K562 (cell line): ENCODE results near the gene GLIPR2. TPM values are rescaled to one million over a fixed set of nuclear protein-coding genes. Genes with fewer than 3 reads are reported as not detected.

Source experiments
- ATAC-seq: fragments of 200-7000 bp; cut with Tn5 transposase; 3 replicates; pipeline ENCODE4 v1.9.1; 2020; ENCODE audit warnings: moderate library complexity
- BruUV-seq: library from RNA; stranded (reverse); fragments of 400-500 nt; replicated peaks from 2 replicates; lab custom pipeline; 2021; lab: Mats Ljungman, UMichigan
- CTCF ChIA-PET: fragments of 300-600 bp; formaldehyde crosslinking; extraction: SDS; loops from one replicate; lab custom pipeline; 2021; ENCODE audit warnings: low intra/inter-chr PET ratio; lab: Yijun Ruan, JAX
- POLR2A ChIA-PET: fragments of 300-600, 350-650 bp; sonication (Branson Sonifier 250); formaldehyde crosslinking; extraction: SDS; loops from one replicate; lab custom pipeline; 2021; ENCODE audit warnings: antibody characterized with exemption, inconsistent platforms; lab: Yijun Ruan, JAX
- DNase-seq, 4 experiments: peaks; one replicate each; pipeline versions ENCODE4 v3.0.0 to v3.0.0-alpha.2; 2011 to 2018; ENCODE audit warnings: low spot score in 3 of 4, mixed read lengths in 3 of 4; ENCODE audit errors: extremely low read depth in 1 of 4
- FAIRE-seq: peaks from 2 replicates; lab custom pipeline; 2011; peaks lifted over from hg19 to GRCh38; lab: Jason Lieb, UNC
- H2AFZ ChIP-seq: 2 replicates; pipeline ENCODE4 v1.6.0; 2011; ENCODE audit warnings: low read depth, low read length, control low read depth, inconsistent platforms
- H3K27ac ChIP-seq: fragments of 200-600 bp; 3 replicates; pipeline ENCODE4 v1.8.0; 2011; ENCODE audit warnings: low read depth, mild to moderate bottlenecking, control low read depth, inconsistent platforms, low read length, moderate library complexity, mixed read lengths; ENCODE audit errors: extremely low read depth
- H3K27me3 ChIP-seq, 2 experiments: fragments of 300-600 bp in 1 of 2; 2 replicates in 1 of 2; 3 replicates in 1 of 2; pipeline versions ENCODE4 v1.6.0 to v1.8.0; 2011; ENCODE audit warnings: inconsistent platforms in 2 of 2, low read length in 2 of 2, mild to moderate bottlenecking in 1 of 2, mixed read lengths in 1 of 2, moderate library complexity in 1 of 2; ENCODE audit not compliant: control insufficient read depth in 2 of 2, insufficient read depth in 2 of 2
- H3K36me3 ChIP-seq: fragments of 300-600 bp; 3 replicates; pipeline ENCODE4 v1.8.0; 2011; ENCODE audit warnings: mild to moderate bottlenecking, low read length, inconsistent platforms; ENCODE audit not compliant: control insufficient read depth, insufficient read depth
- H3K4me1 ChIP-seq, 2 experiments: fragments of 200-600 bp in 1 of 2; replicated peaks in 1 of 2; 2 replicates in 1 of 2; 3 replicates in 1 of 2; pipeline versions ENCODE4 v1.5.1 to v1.8.0; 2011; ENCODE audit warnings: inconsistent platforms in 2 of 2, low read length in 2 of 2, mild to moderate bottlenecking in 1 of 2, mixed read lengths in 1 of 2, moderate library complexity in 1 of 2; ENCODE audit not compliant: control insufficient read depth in 2 of 2, insufficient read depth in 2 of 2
- H3K4me2 ChIP-seq: 2 replicates; pipeline ENCODE4 v1.6.1; 2011; ENCODE audit warnings: low read length, control low read depth, inconsistent platforms, mixed read lengths; ENCODE audit not compliant: insufficient read depth
- H3K4me3 ChIP-seq: fragments of 200-600 bp; sonication (generic), shearing (Covaris generic); 2 replicates; pipeline ENCODE4 v1.5.1; 2016; ENCODE audit warnings: control low read depth, inconsistent platforms
- H3K79me2 ChIP-seq: fragments of 200-600 bp; 3 replicates; pipeline ENCODE4 v1.8.0; 2011; ENCODE audit warnings: low read length, inconsistent platforms; ENCODE audit not compliant: control insufficient read depth, insufficient read depth
- H3K9ac ChIP-seq, 2 experiments: 2 replicates each; pipeline versions ENCODE4 v1.6.0 to v1.6.1; 2011; ENCODE audit warnings: low read depth in 2 of 2, low read length in 2 of 2, control low read depth in 1 of 2, inconsistent platforms in 1 of 2, mild to moderate bottlenecking in 1 of 2, mixed read lengths in 1 of 2; ENCODE audit not compliant: insufficient read depth in 1 of 2
- H3K9me1 ChIP-seq: one replicate; pipeline ENCODE4 v1.6.0; 2011; ENCODE audit warnings: inconsistent platforms, mild to moderate bottlenecking, low read length, moderate library complexity; ENCODE audit not compliant: control insufficient read depth, insufficient read depth
- H3K9me3 ChIP-seq: replicated peaks from 2 replicates; pipeline ENCODE4 v1.5.1; 2011; ENCODE audit warnings: low read depth, low read length, inconsistent platforms; ENCODE audit not compliant: control insufficient read depth, insufficient read depth
- H4K20me1 ChIP-seq: replicated peaks from 2 replicates; pipeline ENCODE4 v1.6.1; 2011; ENCODE audit warnings: low read length, inconsistent platforms, mixed read lengths; ENCODE audit not compliant: control insufficient read depth, insufficient read depth
- CBFA2T2 ChIP-seq: fragments of 450-650 bp; conservative IDR thresholded peaks from 2 replicates; pipeline ENCODE4 v1.6.1; 2017; ENCODE audit warnings: mild to moderate bottlenecking
- CHD4 ChIP-seq: fragments of 200-600 bp; sonication (generic); IDR thresholded peaks from 3 replicates; pipeline ENCODE4 v1.6.1; 2012; ENCODE audit warnings: low read depth, mild to moderate bottlenecking, mixed read lengths, low read length, inconsistent platforms; ENCODE audit not compliant: insufficient read depth, insufficient replicate concordance, poor library complexity, severe bottlenecking
- MGA ChIP-seq: fragments of 450-650 bp; IDR thresholded peaks from 2 replicates; pipeline ENCODE4 v1.6.1; 2016; ENCODE audit warnings: mild to moderate bottlenecking, moderate library complexity
- RHOXF2B ChIP-seq: fragments of 250-450 bp; sonication (Bioruptor Pico); conservative IDR thresholded peaks from 2 replicates; pipeline ENCODE4 v1.5.1; 2021
- WGBS: fragments of 100-300 bp; shearing (Covaris generic); methylation state at CpG from one replicate; pipeline ENCODE4 v1.1.6; 2016; ENCODE audit warnings: low coverage, mixed read lengths; ENCODE audit not compliant: insufficient coverage; ENCODE audit errors: missing lambda C conversion rate; 5-methylcytosine and 5-hydroxymethylcytosine counted together
- in situ Hi-C: fragments of 300-500 bp; cut with MboI; formaldehyde crosslinking; loops from 4 replicates; pipeline ENCODE4 v1.15.0; 2018; ENCODE audit warnings: inconsistent platforms, mixed read lengths
- intact Hi-C: fragments of 100-400 bp; cut with micrococcal nuclease; formaldehyde crosslinking; loops from 2 replicates; pipeline ENCODE4 v1.14.2; 2022
- polyA plus RNA-seq, 8 experiments: library from polyadenylated mRNA; depleted of rRNA in 4 of 8; stranded (reverse) in 5 of 8; unstranded in 3 of 8; fragments of >200 nt; fragmentation: Nextera tagmentation in 2 of 8; fragmentation: Illumina TruSeq in 1 of 8; extraction: Ambion mirVana in 2 of 8; extraction: Trizol in 1 of 8; gene quantifications; 2 replicates each; pipeline versions ENCODE4 v1.2.1 to v1.2.3, GENCODE V29; 2011 to 2014; ENCODE audit warnings: inconsistent platforms in 1 of 8, missing spikeins in 1 of 8
- total RNA-seq, 7 experiments: library from RNA; depleted of rRNA in 6 of 7; stranded (reverse); fragments of >200 nt in 6 of 7; fragmentation: Illumina TruSeq in 2 of 7; extraction: Trizol in 2 of 7; gene quantifications; 2 replicates each; pipeline versions ENCODE4 v1.2.1 to v1.2.3, GENCODE V29; 2011 to 2021; ENCODE audit warnings: low replicate concordance in 1 of 7

The GLIPR2 gene
- total and polyA plus RNA-seq, 9 of the 15 experiments (the other 6 are each of a cell fraction or from before 2014, with no cell fraction given) = 1.4 to 8.8 (median 2.9) TPM

- H4K20me1 ChIP-seq = no peaks in the 10 kb centered on the region; the same call in 1 of the 2 replicates
- ChIA-PET CTCF (no interaction called here), POLR2A (interaction anchor here (0.5 to 1.0 kb wide), 3 partner anchors 9 to 113 kb away, joined by 3 to 6 read pairs (median 3); no protein-coding TSS in a partner anchor)
- H3K79me2 ChIP-seq = peaks cover 6% of the 10 kb centered on the region; the same call in 1 of the 3 replicates
- H3K36me3 ChIP-seq = no peaks in the 10 kb centered on the region
- no peak for DNase-seq
- no peaks in the 10 kb centered on the region for H3K9me3 ChIP-seq
- 100% methylated on average over 2 of the region's 7 CpGs for WGBS
- peak overlapping the region; percentile 66 for H2AFZ ChIP-seq
- in situ Hi-C loops = no loop called here
- H3K4me2 ChIP-seq = peak overlapping the region; percentile 73; the same call in 1 of the 2 replicates
- peaks cover 35 to 51% of the 10 kb centered on the region in 2 experiments; a peak in 4 of 5 replicates for H3K4me1 ChIP-seq
- H3K27ac ChIP-seq = peak overlapping the region; percentile 59
- H3K27me3 ChIP-seq = no peaks in the 10 kb centered on the region
- H3K9me1 ChIP-seq = no peaks in the 10 kb centered on the region
- BruUV-seq = no TSS peak
- FAIRE-seq = no peak
- peak overlapping the region; percentile 33 to 67; a peak in 3 of 4 replicates for H3K9ac ChIP-seq
- no peak overlapping the region for H3K4me3 ChIP-seq
- no peak for ATAC-seq
- intact Hi-C loops = no loop called here
- no peak for TF ChIP-seq RHOXF2B (CRISPR knock-in tag)
- no peak for TF ChIP-seq CHD4
- no peak for TF ChIP-seq MGA
- TF ChIP-seq CBFA2T2 = no peak
Observed at GRCh38 chr9:36141761-36142160, 5.2 kb downstream of the GLIPR2 start.
